A549 treated with DMSO at 1 μM for 4 hours (cell line): ENCODE measurements around the gene POGLUT2. TPM values are rescaled to one million over a fixed set of nuclear protein-coding genes. Genes with fewer than 3 reads are reported as not detected.

Experiments used
- total RNA-seq: library from RNA; stranded (reverse); fragments of 200-300 nt; extraction: Qiagen RNA extraction; gene quantifications from 5 replicates; pipeline ENCODE4 v1.2.3, GENCODE V29; 2022; ENCODE audit warnings: low read depth

The POGLUT2 gene
- total RNA-seq, result 5.1 to 7.8 TPM (median 6.6 TPM) in 5 replicates

DNA sequence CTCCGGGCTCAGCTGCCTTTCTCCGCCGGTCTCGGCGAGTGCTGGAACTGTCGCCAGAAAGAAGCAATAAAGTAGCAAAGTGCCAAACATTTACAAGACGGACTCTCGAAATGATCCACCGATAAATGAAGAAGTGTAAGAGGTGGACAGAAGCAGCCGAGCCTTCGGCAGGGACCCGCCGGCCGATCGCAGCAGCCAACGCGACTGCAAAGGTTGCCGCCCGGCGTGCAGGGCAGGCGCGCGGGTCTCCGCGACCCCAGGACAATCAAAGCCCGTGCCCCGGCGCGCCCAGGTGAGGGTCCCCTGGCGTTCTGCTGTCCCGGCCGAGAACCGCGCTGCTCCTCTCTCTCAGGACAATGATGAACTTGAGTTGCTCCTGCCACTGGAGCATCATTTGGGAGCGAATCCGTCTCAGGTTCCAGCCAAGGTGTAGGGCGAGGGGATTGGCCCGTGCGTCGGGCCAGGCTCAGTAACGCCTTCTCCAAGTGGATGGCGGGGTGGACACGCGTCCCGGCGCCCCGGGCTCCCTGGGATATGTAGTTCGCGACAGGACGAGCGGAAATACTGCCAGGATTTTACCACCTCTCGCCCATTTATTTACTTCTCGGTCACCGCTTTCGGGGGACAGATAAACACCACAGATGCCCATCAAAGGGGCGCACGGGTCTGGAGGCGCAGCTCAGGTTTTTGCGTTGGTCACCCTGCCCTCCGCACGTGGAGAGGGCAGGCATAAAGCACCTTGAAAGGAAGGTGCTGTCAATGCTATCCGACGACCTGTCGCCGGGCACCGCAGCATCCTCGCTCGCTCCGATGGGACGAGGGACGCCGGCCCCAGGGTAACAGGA, at the start of gene POGLUT2, which contains the start of gene BIVM:
TSS of gene POGLUT2 (minus strand) at position 396 of the 845 bp plus-strand sequence. CDS start at position 90, 306 bp downstream.
TSS of gene BIVM (plus strand) at position 539 of the 845 bp plus-strand sequence. CDS start 8,149 bp downstream, outside the sequence.

DNA sequence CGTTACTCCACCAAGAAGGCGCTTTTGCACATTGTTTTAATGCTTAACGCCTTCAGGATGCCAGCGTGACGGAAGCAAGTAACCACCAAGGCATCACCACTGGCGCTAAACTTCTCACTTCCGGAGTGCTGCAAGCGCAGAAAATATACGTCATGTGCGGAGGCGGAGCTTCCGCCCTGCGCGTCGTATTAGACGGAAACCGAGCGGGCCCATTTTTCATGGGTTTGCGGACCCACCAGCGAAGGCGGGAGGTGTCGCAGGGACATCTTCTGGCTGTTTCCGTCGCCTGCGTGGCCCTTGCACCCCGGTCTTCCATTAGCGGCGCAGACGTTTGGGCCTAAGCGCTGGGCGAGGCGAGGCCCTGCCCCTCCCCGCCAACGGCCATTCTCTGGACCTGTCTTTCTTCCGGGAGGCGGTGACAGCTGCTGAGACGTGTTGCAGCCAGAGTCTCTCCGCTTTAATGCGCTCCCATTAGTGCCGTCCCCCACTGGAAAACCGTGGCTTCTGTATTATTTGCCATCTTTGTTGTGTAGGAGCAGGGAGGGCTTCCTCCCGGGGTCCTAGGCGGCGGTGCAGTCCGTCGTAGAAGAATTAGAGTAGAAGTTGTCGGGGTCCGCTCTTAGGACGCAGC, 47.0 kb upstream of the POGLUT2 start, which contains the start of gene ERCC5:
TSS of gene ERCC5 (plus strand) at position 403 of the 631 bp plus-strand sequence. CDS start 235 bp downstream, outside the sequence.

DNA sequence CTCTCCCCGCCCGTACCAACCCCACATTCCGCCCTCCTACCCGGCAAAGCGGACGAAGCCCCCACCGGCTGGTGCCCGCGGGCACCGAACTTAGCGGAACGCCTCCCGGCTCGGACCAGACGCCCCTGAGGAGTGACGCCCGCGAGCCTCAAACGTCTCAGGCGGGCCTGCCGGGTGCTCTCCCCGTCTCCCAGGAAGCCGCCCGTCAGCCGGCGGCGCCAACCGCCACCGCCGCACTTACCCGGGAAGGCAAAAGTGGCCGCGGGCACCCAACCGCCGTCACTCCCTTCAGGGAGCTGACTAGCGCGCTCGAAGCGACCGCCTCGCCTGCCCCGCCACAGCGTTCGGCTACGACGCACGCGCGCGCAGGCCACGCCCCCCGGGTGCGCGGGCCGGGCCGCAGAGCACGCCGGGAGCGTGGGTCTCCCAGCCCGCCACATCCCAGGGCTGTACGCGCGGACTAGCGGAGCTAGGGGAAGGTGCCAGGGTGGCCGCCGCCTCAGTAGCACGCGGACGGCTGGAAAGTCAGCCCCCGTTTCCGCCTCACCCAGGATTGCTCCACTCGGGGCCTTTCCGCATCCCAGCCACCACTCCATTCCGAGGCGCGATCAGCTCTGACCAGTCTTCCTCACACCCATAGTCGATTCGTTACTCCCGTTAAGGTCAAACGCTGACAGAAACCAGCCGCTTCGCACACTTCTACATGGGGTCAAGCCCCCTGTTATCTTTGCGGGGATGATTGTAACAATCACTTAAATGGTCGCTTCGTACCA, 25.1 kb downstream of the POGLUT2 start, which contains the start of gene TEX30:
TSS of gene TEX30 (minus strand) at position 346 of the 773 bp plus-strand sequence. CDS start 3,760 bp downstream, outside the sequence.

Other genes starting within 250 kb of the POGLUT2 start
- 12.0 to 20.2 TPM (median 17.2 TPM) in 5 replicates for gene TPP2, start 202.0 kb downstream of the POGLUT2 start, total RNA-seq
- gene METTL21C, start 103.9 kb downstream of the POGLUT2 start, total RNA-seq, result not detected in 5 replicates
- 12.1 to 16.2 TPM (median 14.6 TPM) in 5 replicates for gene TEX30, start 25.2 kb downstream of the POGLUT2 start, total RNA-seq
- 2.4 to 5.3 TPM (median 5.0 TPM) in 5 replicates for gene BIVM, start 143 bp upstream of the POGLUT2 start, total RNA-seq
- 16.5 to 20.4 TPM (median 17.8 TPM) in 5 replicates for gene ERCC5, start 47.1 kb upstream of the POGLUT2 start, total RNA-seq